ES-I3 (cell line): ENCODE data around the gene SETD7.

Experiments
- H3K36me3 ChIP-seq: 2 replicates; pipeline ENCODE4 v1.6.1; 2013; ENCODE audit warnings: mild to moderate bottlenecking, low read length, control low read depth, moderate library complexity; ENCODE audit not compliant: insufficient read depth
- H3K4me1 ChIP-seq: 2 replicates; pipeline ENCODE4 v1.6.1; 2013; ENCODE audit warnings: mild to moderate bottlenecking, control low read depth, low read length; ENCODE audit not compliant: insufficient read depth
- H3K9ac ChIP-seq: 2 replicates; pipeline ENCODE4 v1.6.1; 2013; ENCODE audit warnings: low read depth, mild to moderate bottlenecking, low read length, moderate library complexity
- H3K9me3 ChIP-seq: 2 replicates; pipeline ENCODE4 v1.6.1; 2013; ENCODE audit warnings: mild to moderate bottlenecking, low read length, moderate library complexity; ENCODE audit not compliant: control insufficient read depth, insufficient read depth

SETD7 gene

DNA sequence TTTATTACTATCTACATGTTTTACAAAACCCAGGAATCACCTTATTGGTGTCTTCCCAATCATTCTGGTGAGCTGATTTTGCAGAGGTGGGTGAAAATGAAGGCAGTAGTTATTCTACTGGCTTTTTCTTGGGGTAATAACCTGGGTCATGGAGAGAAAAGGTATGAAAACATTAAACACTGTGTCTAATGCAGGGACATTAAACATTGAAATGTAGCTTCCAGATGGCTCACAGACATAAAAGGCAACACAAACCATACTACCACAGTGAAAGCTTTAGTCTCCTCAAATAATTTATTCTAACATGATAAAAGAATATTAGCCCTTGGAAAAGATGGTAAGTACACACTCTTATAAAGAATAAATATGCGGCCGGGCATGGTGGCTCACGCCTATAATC lies 8.0 kb downstream of the SETD7 start:
- no peaks in the 10 kb centered on the region for H3K9me3 ChIP-seq
- H3K9ac ChIP-seq, result no peak overlapping the region
- peaks cover 27% of the 10 kb centered on the region for H3K4me1 ChIP-seq
- no peaks in the 10 kb centered on the region for H3K36me3 ChIP-seq

DNA sequence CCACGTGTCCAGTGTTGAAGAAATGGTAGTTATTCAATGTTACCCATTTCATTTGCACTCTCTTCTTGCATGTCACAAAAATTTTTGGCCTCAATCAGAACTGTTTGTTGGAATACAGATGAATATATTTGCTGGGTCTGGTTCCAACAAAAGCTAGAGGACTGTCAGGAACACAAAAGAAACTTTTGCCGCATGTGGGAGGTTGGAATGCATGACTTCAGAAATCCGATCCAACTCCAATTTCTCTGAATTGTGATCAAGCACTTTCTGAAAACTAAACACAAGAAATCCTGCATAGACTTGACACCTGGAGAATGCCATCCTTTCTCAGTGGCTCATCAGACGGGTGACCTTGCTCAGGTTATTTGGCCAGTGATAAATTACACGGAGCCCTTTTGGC lies 15.4 kb downstream of the SETD7 start:
- Histone ChIP-seq H3K4me1 (peaks cover 7% of the 10 kb centered on the region), H3K36me3 (no peaks in the 10 kb centered on the region), H3K9me3 (no peaks in the 10 kb centered on the region), H3K9ac (no peak overlapping the region)

DNA sequence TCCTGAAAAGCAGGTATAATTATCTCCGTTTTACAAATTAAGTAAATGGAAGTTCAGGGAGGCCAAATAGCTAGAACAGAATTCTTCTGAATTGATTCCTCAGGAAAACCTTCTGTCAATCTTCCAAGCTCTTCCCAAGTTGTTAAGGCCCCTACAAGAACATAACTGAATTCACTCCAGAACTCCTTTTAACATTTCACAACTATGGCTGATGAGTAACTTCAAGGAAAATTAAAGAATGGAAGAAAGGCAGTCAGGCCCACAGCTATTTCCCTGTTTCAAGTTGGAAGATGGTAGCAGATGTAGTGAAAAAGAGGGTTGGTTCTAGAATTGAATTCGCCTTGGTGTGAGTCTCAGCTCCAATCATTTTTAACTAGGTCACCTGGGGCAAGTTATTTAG lies 15.9 kb downstream of the SETD7 start:
- no peak overlapping the region for H3K9ac ChIP-seq
- H3K9me3 ChIP-seq, result no peaks in the 10 kb centered on the region
- no peaks in the 10 kb centered on the region for H3K36me3 ChIP-seq
- H3K4me1 ChIP-seq, result peaks cover 7% of the 10 kb centered on the region

DNA sequence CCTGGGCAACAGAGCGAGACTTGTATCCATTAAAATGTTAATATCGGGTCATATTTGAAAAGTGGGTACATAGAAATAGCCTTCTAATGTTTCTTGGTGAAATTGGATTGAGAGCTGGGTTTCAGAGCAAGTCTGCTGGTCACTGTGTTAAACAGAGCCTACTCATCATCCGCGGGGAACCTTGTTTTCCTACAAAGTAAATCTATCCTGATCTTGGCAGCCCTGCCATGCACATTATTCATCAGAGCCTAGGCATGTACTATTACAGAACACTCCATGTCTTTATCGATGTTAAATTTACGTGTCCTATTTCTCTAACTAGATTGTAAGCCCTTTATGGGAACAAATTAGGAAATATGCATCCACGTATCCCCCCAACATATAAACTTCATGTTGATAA lies 18.7 kb downstream of the SETD7 start:
- Histone ChIP-seq H3K4me1 (no peaks in the 10 kb centered on the region), H3K9me3 (no peaks in the 10 kb centered on the region), H3K36me3 (no peaks in the 10 kb centered on the region), H3K9ac (no peak overlapping the region)

DNA sequence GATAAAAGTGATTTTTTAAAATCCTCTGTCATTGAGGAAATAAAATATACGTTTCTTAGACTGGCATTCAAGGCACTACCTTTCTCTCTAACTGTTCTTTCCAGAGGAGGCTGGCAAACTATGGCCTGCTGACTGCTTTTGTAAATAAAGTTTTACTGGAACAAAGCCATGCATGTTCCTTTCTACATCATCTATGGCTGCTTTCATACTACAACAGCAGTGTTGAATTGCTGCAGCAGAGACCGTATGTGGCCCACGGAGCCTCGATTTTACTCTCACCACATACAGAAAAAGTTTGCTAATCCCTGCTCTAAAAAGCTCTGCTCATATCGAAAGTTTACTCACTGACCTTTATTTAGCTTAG lies 20.2 kb downstream of the SETD7 start:
- no peak overlapping the region for H3K9ac ChIP-seq
- no peaks in the 10 kb centered on the region for H3K4me1 ChIP-seq
- no peaks in the 10 kb centered on the region for H3K36me3 ChIP-seq
- no peaks in the 10 kb centered on the region for H3K9me3 ChIP-seq

DNA sequence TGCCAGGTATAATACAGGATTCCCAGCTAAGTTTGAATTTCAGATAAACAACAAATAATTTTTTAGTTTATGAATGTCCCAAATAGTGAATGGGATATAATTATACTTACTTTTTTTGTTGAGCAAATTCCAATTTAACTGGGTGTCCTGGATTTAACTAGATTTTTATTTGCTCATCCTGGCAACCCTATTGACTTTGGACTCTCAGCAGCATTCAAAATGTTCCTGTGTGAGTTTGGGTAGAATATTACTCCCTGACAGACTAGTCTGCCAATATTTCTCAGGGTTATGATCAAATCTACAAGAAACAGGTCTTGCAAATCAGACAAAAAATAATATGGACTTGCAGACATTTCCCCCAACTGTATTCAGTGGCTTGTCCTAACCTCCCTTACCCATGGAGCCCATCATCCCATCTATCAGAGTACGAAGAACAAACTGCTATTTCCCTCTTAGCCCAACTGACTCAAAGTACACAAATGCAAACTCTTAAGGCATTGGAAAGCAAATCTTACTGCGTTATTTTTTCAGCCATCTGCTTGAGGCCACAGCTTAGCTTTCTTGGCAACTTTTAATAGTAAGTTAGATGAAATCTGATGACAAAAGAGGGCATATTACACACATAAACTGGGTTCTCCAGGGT lies 20.7 kb downstream of the SETD7 start:
- Histone ChIP-seq H3K9me3 (no peaks in the 10 kb centered on the region), H3K9ac (no peak overlapping the region), H3K4me1 (no peaks in the 10 kb centered on the region), H3K36me3 (no peaks in the 10 kb centered on the region)

DNA sequence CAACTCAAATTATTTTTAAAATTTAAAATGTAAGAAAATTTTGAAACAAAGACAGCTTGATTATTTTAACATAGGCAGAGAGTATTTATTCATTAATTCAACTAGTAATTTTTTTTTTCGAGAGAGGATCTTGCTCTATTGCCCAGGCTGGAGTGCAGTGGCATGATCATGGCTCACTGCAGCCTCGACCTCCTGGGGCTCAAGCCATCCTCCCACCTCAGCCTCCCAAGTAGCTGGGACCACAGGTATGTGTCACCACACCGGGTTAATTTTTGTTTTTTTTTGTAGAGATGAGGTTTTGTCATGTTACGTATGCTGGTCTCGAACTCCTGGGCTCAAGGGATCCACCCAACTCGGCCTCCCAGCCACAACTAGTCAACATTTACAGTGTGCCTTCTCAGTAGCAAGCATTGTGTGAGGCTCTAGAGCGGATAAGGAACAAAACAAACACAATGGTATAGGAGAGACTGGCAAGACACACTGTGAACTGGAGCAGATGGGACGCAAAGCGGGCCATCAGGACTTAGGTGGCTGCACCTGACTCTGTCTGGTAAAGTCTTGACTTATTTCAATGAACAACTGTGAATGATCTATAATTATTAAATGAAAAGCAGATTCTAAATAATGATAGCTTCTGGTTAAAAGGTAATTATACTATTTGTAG lies 21.6 kb downstream of the SETD7 start:
- no peaks in the 10 kb centered on the region for H3K36me3 ChIP-seq
- no peaks in the 10 kb centered on the region for H3K9me3 ChIP-seq
- H3K9ac ChIP-seq, result no peak overlapping the region
- H3K4me1 ChIP-seq, result no peaks in the 10 kb centered on the region

DNA sequence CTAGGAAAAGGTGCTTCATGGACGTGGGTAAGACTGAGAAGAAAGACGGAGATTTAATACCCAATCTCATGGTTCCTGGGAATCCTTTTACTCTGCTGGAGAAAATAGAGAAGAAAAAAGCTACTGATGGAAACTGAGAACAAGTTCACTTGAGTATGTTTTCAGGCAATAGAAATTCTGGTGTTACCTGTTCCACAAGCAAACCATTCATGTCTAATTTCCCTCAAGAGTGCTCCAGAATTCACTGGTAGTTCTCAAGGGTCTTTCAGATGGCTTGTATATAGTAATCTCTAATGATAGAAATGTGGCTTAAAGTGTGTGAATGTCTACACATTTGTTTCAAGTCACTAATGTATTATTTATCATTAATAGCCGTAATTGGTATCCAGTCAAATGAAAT lies 22.5 kb downstream of the SETD7 start:
- no peaks in the 10 kb centered on the region for H3K9me3 ChIP-seq
- no peaks in the 10 kb centered on the region for H3K4me1 ChIP-seq
- no peak overlapping the region for H3K9ac ChIP-seq
- H3K36me3 ChIP-seq, result no peaks in the 10 kb centered on the region; the same call in 1 of the 2 replicates

DNA sequence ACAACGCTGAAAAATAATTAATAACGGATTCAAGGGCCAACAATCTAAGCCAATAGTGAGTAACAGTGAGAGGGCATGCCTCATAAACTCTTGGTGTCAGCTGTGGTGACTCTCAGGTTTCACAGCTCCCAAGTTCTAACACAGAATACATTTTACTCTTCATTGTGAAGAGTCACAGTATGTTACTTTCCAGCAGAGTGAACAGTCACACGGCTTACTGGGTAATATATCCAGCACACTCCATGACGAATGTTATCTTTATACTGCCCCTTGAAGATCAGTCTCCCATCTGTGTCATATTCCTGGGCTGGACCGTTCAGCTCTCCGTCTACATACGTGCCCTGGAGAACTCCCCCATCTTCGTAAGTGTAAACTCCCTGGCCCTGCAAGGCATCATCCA lies 23.1 kb downstream of the SETD7 start:
- no peaks in the 10 kb centered on the region for H3K9me3 ChIP-seq
- no peak overlapping the region for H3K9ac ChIP-seq
- H3K4me1 ChIP-seq, result no peaks in the 10 kb centered on the region
- H3K36me3 ChIP-seq, result no peaks in the 10 kb centered on the region; the same call in 1 of the 2 replicates

DNA sequence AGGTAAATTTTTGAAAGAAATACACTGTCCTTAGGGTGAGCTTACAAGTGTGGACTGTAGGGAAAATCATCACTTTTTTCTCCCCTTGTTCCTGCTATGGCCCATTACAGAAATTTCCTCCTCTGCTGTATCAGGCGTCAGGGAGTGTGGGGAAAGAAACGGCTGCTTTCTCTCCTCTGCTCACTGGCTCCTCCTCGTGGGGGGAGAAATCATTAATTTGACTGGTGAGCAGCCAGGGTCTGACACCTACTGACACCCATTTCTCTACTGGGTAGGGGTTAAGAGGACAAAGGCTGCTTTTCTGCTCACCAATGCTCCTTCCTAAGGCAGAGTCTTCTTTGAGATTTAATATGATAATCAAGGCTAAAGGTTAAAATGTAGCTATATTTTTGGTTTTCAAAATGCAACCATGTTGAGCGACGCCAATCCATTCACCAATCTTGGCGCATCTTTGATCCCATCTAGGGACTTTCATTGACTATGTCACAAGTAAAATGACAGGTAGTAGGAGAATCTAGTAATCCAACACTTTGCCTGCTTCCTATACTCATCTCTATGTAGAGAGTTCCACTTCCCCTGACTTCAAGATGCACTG lies 25.1 kb downstream of the SETD7 start:
- Histone ChIP-seq H3K36me3 (no peaks in the 10 kb centered on the region; the same call in 1 of the 2 replicates), H3K9ac (no peak overlapping the region), H3K4me1 (no peaks in the 10 kb centered on the region), H3K9me3 (no peaks in the 10 kb centered on the region)

DNA sequence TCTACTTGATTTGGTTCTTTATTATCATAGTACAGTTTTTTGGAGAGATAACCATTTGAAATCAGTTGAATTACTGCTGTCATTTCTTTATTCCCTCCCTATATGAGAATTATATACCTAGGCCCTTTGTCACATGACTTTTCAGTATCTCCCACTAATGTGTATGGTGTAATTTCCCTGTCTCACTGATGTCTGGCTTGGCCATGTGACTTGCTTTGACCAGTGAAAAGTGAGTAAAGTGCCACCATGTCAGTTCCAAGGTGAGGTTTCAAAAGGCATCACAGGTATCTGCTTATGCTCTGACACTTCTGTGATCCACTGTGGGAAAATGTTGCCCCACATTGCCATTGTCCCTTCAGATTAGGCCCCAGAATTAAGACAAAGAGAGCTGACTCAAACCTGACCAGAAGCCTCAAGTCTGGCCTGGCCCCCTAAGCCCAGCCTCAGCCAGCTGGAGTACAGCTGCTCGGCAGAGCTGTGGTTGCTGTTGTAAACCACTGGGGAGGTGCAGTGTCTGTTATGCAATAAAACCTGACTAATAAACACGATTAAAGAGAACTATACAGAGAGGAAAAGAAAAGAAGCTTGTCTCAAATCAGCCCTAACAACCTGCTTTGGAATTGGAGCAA lies 27.5 kb downstream of the SETD7 start:
- no peaks in the 10 kb centered on the region for H3K4me1 ChIP-seq
- H3K9ac ChIP-seq, result no peak overlapping the region
- H3K9me3 ChIP-seq, result no peaks in the 10 kb centered on the region
- H3K36me3 ChIP-seq, result no peaks in the 10 kb centered on the region; the same call in 1 of the 2 replicates

DNA sequence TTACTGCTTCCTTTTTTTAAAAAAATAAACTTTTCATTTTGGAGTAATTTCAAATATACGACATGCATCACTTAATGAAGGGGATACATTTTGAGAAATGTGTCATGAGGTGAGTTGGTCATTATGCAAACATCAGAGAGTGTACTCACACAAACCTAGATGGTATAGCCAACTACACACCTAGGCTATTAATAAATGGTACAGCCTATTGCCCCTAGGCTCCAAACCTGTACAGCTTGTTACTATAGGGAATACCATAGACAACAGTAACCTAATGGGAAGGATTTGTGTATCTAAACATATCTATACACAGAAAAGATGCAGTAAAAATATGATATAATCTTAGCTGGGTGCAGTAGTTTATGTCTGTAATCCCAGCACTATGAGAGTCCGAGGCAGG lies 29.1 kb downstream of the SETD7 start:
- Histone ChIP-seq H3K9me3 (no peaks in the 10 kb centered on the region), H3K36me3 (no peaks in the 10 kb centered on the region; the same call in 1 of the 2 replicates), H3K9ac (no peak overlapping the region), H3K4me1 (no peaks in the 10 kb centered on the region)

DNA sequence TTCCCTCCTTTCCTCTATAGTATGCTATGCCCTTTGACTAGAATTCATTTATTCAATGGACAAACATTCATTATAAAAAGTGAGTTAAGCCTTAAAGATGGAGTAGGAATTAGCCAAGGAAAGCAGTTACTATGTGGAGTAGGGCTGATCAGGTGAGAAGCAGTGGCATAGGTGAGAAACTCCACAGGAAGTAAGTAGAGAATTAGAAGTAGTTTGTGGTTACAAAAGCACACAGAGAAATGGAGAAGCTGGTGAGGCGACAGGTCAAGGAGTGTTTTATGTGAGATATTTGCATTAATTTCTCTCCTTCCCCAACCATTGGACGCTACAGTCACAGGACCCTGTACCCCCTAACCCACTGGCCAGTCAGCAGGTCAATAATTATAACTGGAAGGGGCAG lies 30.6 kb downstream of the SETD7 start:
- Histone ChIP-seq H3K36me3 (peaks cover 6% of the 10 kb centered on the region; the same call in 1 of the 2 replicates), H3K4me1 (no peaks in the 10 kb centered on the region), H3K9me3 (no peaks in the 10 kb centered on the region), H3K9ac (no peak overlapping the region)

DNA sequence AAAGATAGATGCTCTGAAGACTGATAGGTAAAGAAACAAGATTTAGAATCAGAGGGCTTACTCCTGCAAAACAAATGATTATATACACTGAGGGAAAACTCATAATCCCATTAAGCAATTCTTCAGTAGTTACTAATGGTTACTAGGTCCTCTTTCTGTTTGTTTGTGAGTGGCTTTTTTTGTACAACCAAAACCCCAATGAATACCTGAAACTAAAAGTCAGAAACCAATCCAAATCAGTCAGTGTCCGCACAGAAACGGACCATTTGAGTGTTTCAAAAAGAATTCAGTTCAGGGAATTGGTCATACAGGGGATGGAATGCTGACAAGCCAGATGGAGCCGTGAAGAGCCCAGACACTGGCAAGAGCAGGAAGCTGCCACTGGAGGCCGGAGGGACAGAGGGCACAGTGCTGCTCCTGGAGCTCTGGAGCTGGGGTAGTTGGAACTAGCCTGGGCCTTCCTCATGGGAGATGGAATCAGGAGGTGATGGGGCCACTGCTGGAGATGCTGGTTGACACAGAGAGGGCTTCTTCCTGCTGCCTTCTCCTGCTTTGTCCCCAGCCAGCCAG lies 31.9 kb downstream of the SETD7 start:
- H3K36me3 ChIP-seq, result peaks cover 6% of the 10 kb centered on the region; the same call in 1 of the 2 replicates
- no peak overlapping the region for H3K9ac ChIP-seq
- no peaks in the 10 kb centered on the region for H3K4me1 ChIP-seq
- H3K9me3 ChIP-seq, result no peaks in the 10 kb centered on the region
